ENCODE results near the gene IQSEC3. TPM values are rescaled to one million over a fixed set of nuclear protein-coding genes. Genes with fewer than 3 reads are reported as not detected.

Gene IQSEC3
- total and polyA plus RNA-seq, 2 of the 13 experiments (the other 11 are each of a cell fraction or from before 2014, with no cell fraction given): not detected

GRCh38 chr12:102879-103168 lies 36.3 kb downstream of the IQSEC3 start:
- intact Hi-C loops (cut with micrococcal nuclease; ENCODE audit: unreplicated experiment) (no loop called here), in situ Hi-C loops (cut with HindIII; ENCODE audit: extremely low pct_ligation_motif_present, low pct_unique_long_range_greater_than_20kb) (no loop called here)
- Histone ChIP-seq H3K36me3 (replicated peaks in 1 of 2; ENCODE audit: control insufficient read depth in 1 of 2, insufficient read depth in 2 of 2, low read length in 2 of 2) (no peaks in the 10 kb centered on the region), H4K20me1 (ENCODE audit: insufficient read depth, low read length) (no peaks in the 10 kb centered on the region), H3K79me2 (ENCODE audit: insufficient read depth, low read length) (no peaks in the 10 kb centered on the region), H3K27ac (ENCODE audit: extremely low read length, insufficient read depth, low read length) (no peak overlapping the region), H3K4me3 (replicated peaks in 1 of 3; ENCODE audit: insufficient read depth in 1 of 3, low read depth in 2 of 3, low read length in 3 of 3) (no peak overlapping the region), H3K4me2 (ENCODE audit: low read depth, low read length) (no peak overlapping the region), H3K4me1 (ENCODE audit: insufficient read depth, low read length) (peaks cover 13% of the 10 kb centered on the region), H3K27me3 (ENCODE audit: control insufficient read depth in 1 of 2, insufficient read depth in 2 of 2, low read length in 2 of 2) (peaks cover 4 to 60% of the 10 kb centered on the region in 2 experiments; a peak in 4 of 5 replicates), H2AFZ (ENCODE audit: low read length) (no peak overlapping the region), H3K9ac (ENCODE audit: insufficient read depth, low read depth, low read length) (no peak overlapping the region), H3K9me3 (ENCODE audit: low read length) (no peaks in the 10 kb centered on the region)
- ChIA-PET CTCF (ENCODE audit: low intra/inter-chr PET ratio, low total read pairs) (no interaction called here), POLR2A (no interaction called here)
- ATAC-seq: no peak
- FAIRE-seq: no peak
- no TSS peak for BruUV-seq (replicated peaks)
- DNase-seq (ENCODE audit: low spot score): no peak
- WGBS (ENCODE audit: low lambda C conversion rate): 37% methylated on average over 7 of the region's 7 CpGs
- TF ChIP-seq ZNF549 (CRISPR knock-in tag; IDR thresholded peaks at IDR 0.05): no peak
- TF ChIP-seq ZNF407 (CRISPR knock-in tag; IDR thresholded peaks at IDR 0.05; ENCODE audit: not compliant biosample characterization): no peak
- TF ChIP-seq LRRFIP1 (CRISPR knock-in tag; conservative IDR thresholded peaks at IDR 0.05): no peak
- TF ChIP-seq AGO2 (optimal IDR thresholded peaks at IDR 0.05; ENCODE audit: low read depth, low read length): no peak
- no peak for TF ChIP-seq SMARCC2 (IDR thresholded peaks at IDR 0.05)
- TF ChIP-seq TEF (CRISPR knock-in tag; IDR thresholded peaks at IDR 0.05): no peak
- no peak for TF ChIP-seq ZNF614 (CRISPR knock-in tag; IDR thresholded peaks at IDR 0.05; ENCODE audit: borderline replicate concordance)
- TF ChIP-seq ZBTB7B (CRISPR knock-in tag; IDR thresholded peaks at IDR 0.05): no peak
- no peak for TF ChIP-seq CTCF (CRISPR knock-in tag; IDR thresholded peaks at IDR 0.05)
- TF ChIP-seq NR2C2 (CRISPR knock-in tag; IDR thresholded peaks at IDR 0.05; ENCODE audit: borderline replicate concordance): no peak
- no peak for TF ChIP-seq ZBTB21 (CRISPR knock-in tag; IDR thresholded peaks at IDR 0.05)
